H1 (cell line): ENCODE results near the gene CCDC191.

Experiments
- EZH2 ChIP-seq: fragments of 200-600 bp; sonication (generic); IDR thresholded peaks from 2 replicates; pipeline ENCODE4 v1.7.1; 2012; ENCODE audit warnings: low read depth, mild to moderate bottlenecking, moderate library complexity, low read length, inconsistent platforms; ENCODE audit not compliant: severe bottlenecking
- PHF8 ChIP-seq: fragments of 200-600 bp; sonication (generic); conservative IDR thresholded peaks from 2 replicates; pipeline ENCODE4 v1.7.1; 2012; ENCODE audit warnings: low read depth, mild to moderate bottlenecking, inconsistent platforms, low read length, moderate library complexity
- ZNF274 ChIP-seq: IDR thresholded peaks from 2 replicates; pipeline ENCODE4 v1.7.0; 2012; ENCODE audit warnings: low read length, borderline replicate concordance; ENCODE audit errors: extremely low read depth
- TF ChIP-seq, protein P1 (sequence below), 3 experiments: IDR thresholded peaks; 1 replicate in 2 of 3; 2 replicates in 1 of 3; pipeline versions ENCODE4 v1.5.1 to v1.6.1; 2011; ENCODE audit warnings: low read length in 3 of 3, mild to moderate bottlenecking in 3 of 3, inconsistent platforms in 2 of 3, low read depth in 1 of 3, moderate library complexity in 1 of 3; ENCODE audit not compliant: insufficient read depth in 1 of 3; ENCODE audit errors: control extremely low read depth in 1 of 3

DNA sequence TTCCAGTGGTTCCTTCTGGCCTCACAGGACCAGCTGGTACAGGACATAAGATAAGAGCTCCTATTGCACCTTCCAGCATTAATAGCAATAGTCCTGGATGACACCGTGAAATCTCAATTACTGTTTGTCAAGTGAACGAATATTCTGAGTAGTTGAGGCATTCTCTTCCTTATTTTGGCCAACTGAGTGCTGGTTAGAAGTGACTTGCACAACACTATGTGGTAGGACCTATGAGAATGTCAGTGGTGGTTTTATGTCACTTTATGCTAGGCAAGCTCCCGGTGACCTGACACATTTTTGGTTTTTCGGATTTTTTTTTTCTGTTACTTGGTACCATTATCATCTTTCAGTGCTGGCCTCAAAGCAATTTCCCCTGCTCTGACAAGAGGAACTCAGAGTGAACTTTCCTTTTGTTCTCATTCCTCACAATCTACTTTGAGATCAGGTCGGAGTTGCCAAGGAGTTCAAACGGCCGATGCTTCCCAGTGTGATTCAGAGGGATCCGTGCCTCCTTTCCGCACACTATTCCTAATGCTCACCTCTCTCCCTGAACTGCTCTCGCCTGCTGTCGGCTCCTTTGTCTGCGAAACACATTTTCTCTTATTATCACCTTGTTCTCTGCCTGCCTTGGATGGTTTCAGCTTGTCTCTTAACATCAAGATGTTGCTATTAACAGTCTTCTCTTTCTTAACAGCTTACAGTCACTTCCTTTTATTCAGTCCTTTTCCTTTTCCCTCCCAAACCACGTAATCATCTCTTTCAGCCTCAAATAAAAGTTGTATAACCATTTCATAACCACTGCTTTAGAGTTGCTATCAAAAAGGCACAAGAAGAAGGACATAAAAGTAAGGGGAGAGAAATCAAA is 36.1 kb upstream of the CCDC191 start:
- TF ChIP-seq PHF8 (no peak), ZNF274 (no peak), EZH2 (no peak)
- TF ChIP-seq, protein P1, sequence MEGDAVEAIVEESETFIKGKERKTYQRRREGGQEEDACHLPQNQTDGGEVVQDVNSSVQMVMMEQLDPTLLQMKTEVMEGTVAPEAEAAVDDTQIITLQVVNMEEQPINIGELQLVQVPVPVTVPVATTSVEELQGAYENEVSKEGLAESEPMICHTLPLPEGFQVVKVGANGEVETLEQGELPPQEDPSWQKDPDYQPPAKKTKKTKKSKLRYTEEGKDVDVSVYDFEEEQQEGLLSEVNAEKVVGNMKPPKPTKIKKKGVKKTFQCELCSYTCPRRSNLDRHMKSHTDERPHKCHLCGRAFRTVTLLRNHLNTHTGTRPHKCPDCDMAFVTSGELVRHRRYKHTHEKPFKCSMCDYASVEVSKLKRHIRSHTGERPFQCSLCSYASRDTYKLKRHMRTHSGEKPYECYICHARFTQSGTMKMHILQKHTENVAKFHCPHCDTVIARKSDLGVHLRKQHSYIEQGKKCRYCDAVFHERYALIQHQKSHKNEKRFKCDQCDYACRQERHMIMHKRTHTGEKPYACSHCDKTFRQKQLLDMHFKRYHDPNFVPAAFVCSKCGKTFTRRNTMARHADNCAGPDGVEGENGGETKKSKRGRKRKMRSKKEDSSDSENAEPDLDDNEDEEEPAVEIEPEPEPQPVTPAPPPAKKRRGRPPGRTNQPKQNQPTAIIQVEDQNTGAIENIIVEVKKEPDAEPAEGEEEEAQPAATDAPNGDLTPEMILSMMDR (IDR thresholded peaks at IDR 0.05; ENCODE audit: control extremely low read depth in 1 of 3, insufficient read depth in 1 of 3, low read depth in 1 of 3, low read length in 3 of 3) = no peak
